Gastrocnemius medialis (tissue), 4 donors: ENCODE results near the gene COBL.

Source experiments
- POLR2A ChIP-seq, 2 donors: fragments of 450-650 bp; IDR thresholded peaks; one replicate each; pipeline ENCODE4 v1.6.1; 2017; ENCODE audit warnings: antibody characterized with exemption in 2 of 2, mild to moderate bottlenecking in 2 of 2, moderate library complexity in 2 of 2
- TF ChIP-seq, protein P1 (sequence below), 5 experiments: fragments of 450-650 bp in 3 of 5; fragments of 200-600 bp in 2 of 5; sonication (generic) in 2 of 5; IDR thresholded peaks in 4 of 5; conservative IDR thresholded peaks in 1 of 5; 1 replicate in 4 of 5; 2 replicates in 1 of 5; pipeline ENCODE4 v1.5.1; 2016 to 2019; ENCODE audit warnings: antibody characterized with exemption in 5 of 5, mild to moderate bottlenecking in 3 of 5, moderate library complexity in 3 of 5

DNA sequence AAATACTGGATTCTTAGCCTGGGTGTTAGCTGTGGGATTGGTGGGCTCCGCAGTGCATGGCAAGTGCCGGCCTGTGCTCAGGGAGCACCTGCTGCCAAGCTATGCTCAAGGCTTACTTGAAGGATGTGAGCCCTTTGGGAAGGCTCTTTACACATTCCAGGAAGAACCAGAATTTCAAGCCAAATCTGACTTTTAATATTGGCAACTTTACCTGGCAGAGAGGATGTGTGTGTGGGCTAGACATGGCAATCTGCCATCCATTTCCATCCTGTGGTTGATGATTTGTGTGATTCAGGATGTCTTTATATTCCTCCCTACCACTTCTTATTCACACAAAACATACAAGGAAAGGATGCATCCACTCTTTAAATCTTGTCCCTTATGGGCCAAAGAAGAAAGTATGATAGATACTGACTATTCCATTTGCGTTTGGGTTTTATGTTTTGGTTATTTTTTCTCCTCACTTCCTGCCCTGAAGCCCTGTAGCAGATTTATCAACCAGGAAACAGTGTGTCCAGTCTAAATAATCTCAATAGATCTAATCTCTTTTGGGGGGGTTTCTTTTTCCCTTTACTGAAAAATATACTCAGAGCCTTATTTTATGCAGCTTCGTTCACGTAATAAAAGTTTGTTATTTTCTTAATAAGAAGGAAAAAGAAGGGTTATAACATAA lies 247.1 kb downstream of the COBL start:
- TF ChIP-seq, protein P1, sequence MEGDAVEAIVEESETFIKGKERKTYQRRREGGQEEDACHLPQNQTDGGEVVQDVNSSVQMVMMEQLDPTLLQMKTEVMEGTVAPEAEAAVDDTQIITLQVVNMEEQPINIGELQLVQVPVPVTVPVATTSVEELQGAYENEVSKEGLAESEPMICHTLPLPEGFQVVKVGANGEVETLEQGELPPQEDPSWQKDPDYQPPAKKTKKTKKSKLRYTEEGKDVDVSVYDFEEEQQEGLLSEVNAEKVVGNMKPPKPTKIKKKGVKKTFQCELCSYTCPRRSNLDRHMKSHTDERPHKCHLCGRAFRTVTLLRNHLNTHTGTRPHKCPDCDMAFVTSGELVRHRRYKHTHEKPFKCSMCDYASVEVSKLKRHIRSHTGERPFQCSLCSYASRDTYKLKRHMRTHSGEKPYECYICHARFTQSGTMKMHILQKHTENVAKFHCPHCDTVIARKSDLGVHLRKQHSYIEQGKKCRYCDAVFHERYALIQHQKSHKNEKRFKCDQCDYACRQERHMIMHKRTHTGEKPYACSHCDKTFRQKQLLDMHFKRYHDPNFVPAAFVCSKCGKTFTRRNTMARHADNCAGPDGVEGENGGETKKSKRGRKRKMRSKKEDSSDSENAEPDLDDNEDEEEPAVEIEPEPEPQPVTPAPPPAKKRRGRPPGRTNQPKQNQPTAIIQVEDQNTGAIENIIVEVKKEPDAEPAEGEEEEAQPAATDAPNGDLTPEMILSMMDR (IDR thresholded peaks at IDR 0.05 in 4 of 5, conservative IDR thresholded peaks at IDR 0.05 in 1 of 5): no peak
- TF ChIP-seq POLR2A (IDR thresholded peaks at IDR 0.05): no peak
